Activated B cell treated with CpG ODN at 0.5 μM for 24 hours (primary cell): ENCODE measurements around the gene SEMA3D. TPM values are rescaled to one million over a fixed set of nuclear protein-coding genes. Genes with fewer than 3 reads are reported as not detected.

Source experiments
- ATAC-seq: fragments of 200-7000 bp; cut with Tn5 transposase; one replicate; pipeline ENCODE4 v1.10.0; 2021; ENCODE audit warnings: low read depth, mild to moderate bottlenecking, moderate library complexity
- CTCF ChIA-PET: fragments of 350-600 bp; sonication (Branson Sonifier 250); formaldehyde crosslinking; loops from one replicate; lab custom pipeline; 2021; ENCODE audit warnings: antibody characterized with exemption; lab: Charles Lee
- POLR2A ChIA-PET: fragments of 350-600 bp; sonication (Branson Sonifier 250); formaldehyde crosslinking; loops from one replicate; lab custom pipeline; 2021; ENCODE audit warnings: antibody characterized with exemption; lab: Charles Lee
- DNase-seq: peaks from one replicate; pipeline ENCODE4 v3.0.0; 2022
- H3K27ac Mint-ChIP-seq: one replicate; pipeline ENCODE4 v1.8.0; 2020; ENCODE audit warnings: mixed read lengths
- H3K27me3 Mint-ChIP-seq: one replicate; pipeline ENCODE4 v1.8.0; 2021; ENCODE audit warnings: mixed read lengths
- H3K36me3 Mint-ChIP-seq: one replicate; pipeline ENCODE4 v1.8.0; 2021; ENCODE audit warnings: low read depth, mixed read lengths
- H3K4me1 Mint-ChIP-seq: one replicate; pipeline ENCODE4 v1.8.0; 2021; ENCODE audit warnings: mixed read lengths
- H3K4me3 Mint-ChIP-seq: one replicate; pipeline ENCODE4 v1.8.0; 2020; ENCODE audit warnings: mild to moderate bottlenecking, mixed read lengths
- H3K9me3 Mint-ChIP-seq: one replicate; pipeline ENCODE4 v1.8.0; 2020; ENCODE audit warnings: mixed read lengths
- intact Hi-C: fragments of 100-400 bp; cut with micrococcal nuclease; formaldehyde crosslinking; loops from one replicate; pipeline ENCODE4 v1.15.1; 2024
- total RNA-seq: library from RNA; stranded (reverse); gene quantifications from 2 replicates; pipeline ENCODE4 v1.2.3, GENCODE V29; 2022
- TF ChIP-seq, protein P1 (sequence below): fragments of 200-600 bp; IDR thresholded peaks from one replicate; pipeline ENCODE4 v1.8.0; 2022; ENCODE audit warnings: antibody characterized with exemption, mild to moderate bottlenecking

Gene SEMA3D
- total RNA-seq, 1 donor from 2014 or later, result not detected

GRCh38 chr7:84981055-84981976, 205.5 kb downstream of the SEMA3D start:
- Mint-ChIP-seq H3K4me3 (no peak overlapping the region), H3K9me3 (no peaks in the 10 kb centered on the region), H3K27me3 (no peaks in the 10 kb centered on the region), H3K27ac (no peak overlapping the region), H3K4me1 (no peaks in the 10 kb centered on the region), H3K36me3 (no peaks in the 10 kb centered on the region)
- intact Hi-C loops, result no loop called here
- CTCF ChIA-PET, result no interaction called here
- no peak for DNase-seq
- ATAC-seq, result no peak
- TF ChIP-seq, protein P1, sequence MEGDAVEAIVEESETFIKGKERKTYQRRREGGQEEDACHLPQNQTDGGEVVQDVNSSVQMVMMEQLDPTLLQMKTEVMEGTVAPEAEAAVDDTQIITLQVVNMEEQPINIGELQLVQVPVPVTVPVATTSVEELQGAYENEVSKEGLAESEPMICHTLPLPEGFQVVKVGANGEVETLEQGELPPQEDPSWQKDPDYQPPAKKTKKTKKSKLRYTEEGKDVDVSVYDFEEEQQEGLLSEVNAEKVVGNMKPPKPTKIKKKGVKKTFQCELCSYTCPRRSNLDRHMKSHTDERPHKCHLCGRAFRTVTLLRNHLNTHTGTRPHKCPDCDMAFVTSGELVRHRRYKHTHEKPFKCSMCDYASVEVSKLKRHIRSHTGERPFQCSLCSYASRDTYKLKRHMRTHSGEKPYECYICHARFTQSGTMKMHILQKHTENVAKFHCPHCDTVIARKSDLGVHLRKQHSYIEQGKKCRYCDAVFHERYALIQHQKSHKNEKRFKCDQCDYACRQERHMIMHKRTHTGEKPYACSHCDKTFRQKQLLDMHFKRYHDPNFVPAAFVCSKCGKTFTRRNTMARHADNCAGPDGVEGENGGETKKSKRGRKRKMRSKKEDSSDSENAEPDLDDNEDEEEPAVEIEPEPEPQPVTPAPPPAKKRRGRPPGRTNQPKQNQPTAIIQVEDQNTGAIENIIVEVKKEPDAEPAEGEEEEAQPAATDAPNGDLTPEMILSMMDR, result no peak
- POLR2A ChIA-PET, result no interaction called here

DNA sequence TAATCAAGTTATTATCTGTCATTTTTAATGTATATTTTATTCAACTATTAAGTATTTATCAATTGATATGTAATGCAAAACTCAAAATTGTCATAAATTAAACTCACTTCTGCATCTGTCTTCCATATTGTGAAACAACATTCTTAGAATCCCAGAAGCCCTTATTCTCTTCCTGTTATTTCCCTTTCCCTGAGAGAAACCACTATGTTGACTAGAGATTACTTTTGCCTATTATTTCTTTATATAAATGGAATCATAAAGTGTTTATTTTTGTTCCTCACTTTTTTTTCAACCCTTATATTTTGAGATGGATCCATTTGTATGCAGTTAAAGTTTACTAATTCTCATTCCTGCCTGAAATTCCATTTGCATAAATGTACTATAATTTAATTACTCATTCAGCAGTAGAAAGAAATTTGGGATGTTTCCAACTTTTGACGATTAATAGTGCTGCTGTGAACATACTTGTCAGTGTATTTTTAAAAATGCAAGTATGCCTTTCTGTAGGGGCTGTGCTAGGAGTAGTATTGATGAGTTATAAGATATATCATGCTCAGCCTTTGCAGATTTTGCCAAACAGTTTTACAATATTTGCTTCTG, 211.2 kb downstream of the SEMA3D start:
- ChIA-PET CTCF (no interaction called here), POLR2A (no interaction called here)
- H3K4me1 Mint-ChIP-seq, result no peaks in the 10 kb centered on the region
- DNase-seq (no peak), ATAC-seq (no peak)
- H3K27me3 Mint-ChIP-seq, result no peaks in the 10 kb centered on the region
- H3K27ac Mint-ChIP-seq, result no peak overlapping the region
- H3K36me3 Mint-ChIP-seq, result no peaks in the 10 kb centered on the region
- H3K4me3 Mint-ChIP-seq, result no peak overlapping the region
- intact Hi-C loops, result no loop called here
- H3K9me3 Mint-ChIP-seq, result no peaks in the 10 kb centered on the region
- TF ChIP-seq, protein P1, result no peak

- intact Hi-C loops, result no loop called here
- ChIA-PET POLR2A (no interaction called here), CTCF (no interaction called here)
- H3K9me3 Mint-ChIP-seq, result no peaks in the 10 kb centered on the region
- H3K27me3 Mint-ChIP-seq, result no peaks in the 10 kb centered on the region
- TF ChIP-seq, protein P1, result no peak
- no peak overlapping the region for H3K4me3 Mint-ChIP-seq
- no peak overlapping the region for H3K27ac Mint-ChIP-seq
- ATAC-seq (no peak), DNase-seq (no peak)
- no peaks in the 10 kb centered on the region for H3K4me1 Mint-ChIP-seq
- H3K36me3 Mint-ChIP-seq, result no peaks in the 10 kb centered on the region
These were observed 215.5 kb downstream of the SEMA3D start for GRCh38 chr7:84971360-84971759.

GRCh38 chr7:84970670-84971069, 216.2 kb downstream of the SEMA3D start:
- TF ChIP-seq, protein P1, result no peak
- no peak for DNase-seq
- Mint-ChIP-seq H3K9me3 (no peaks in the 10 kb centered on the region), H3K4me1 (no peaks in the 10 kb centered on the region), H3K27ac (no peak overlapping the region), H3K27me3 (no peaks in the 10 kb centered on the region), H3K4me3 (no peak overlapping the region), H3K36me3 (no peaks in the 10 kb centered on the region)
- POLR2A ChIA-PET, result no interaction called here
- intact Hi-C loops, result no loop called here
- CTCF ChIA-PET, result no interaction called here
- no peak for ATAC-seq

GRCh38 chr7:84953234-84953633, 233.6 kb downstream of the SEMA3D start:
- Mint-ChIP-seq H3K27ac (no peak overlapping the region), H3K4me3 (no peak overlapping the region), H3K4me1 (no peaks in the 10 kb centered on the region), H3K36me3 (no peaks in the 10 kb centered on the region), H3K9me3 (peaks cover 2% of the 10 kb centered on the region), H3K27me3 (no peaks in the 10 kb centered on the region)
- CTCF ChIA-PET, result no interaction called here
- intact Hi-C loops, result no loop called here
- DNase-seq (no peak), ATAC-seq (no peak)
- TF ChIP-seq, protein P1, result no peak
- POLR2A ChIA-PET, result no interaction called here
